Activated T-helper 2 cell treated with anti-CD3 and anti-CD28 coated beads, Interferon-gamma antibody, Interleukin-2, Interleukin-4, amounts not matched to agents 10 μg/mL and 5 μg/mL and 100 μg/mL, durations not matched to agents 14 hours and 24 hours and 36 hours (primary cell): ENCODE results near the gene ELAVL3. TPM values are rescaled to one million over a fixed set of nuclear protein-coding genes. Genes with fewer than 3 reads are reported as not detected.
"Not testable (repeated sequence)": the region's sequence is repeated elsewhere in the genome, so short reads cannot be mapped to it uniquely, and the experiment has no call there.

Experiments
- DNase-seq: peaks from one replicate; pipeline ENCODE4 v3.0.0; 2021; ENCODE audit warnings: low spot score
- H3K27ac Mint-ChIP-seq: one replicate; pipeline ENCODE4 v1.8.0; 2021; ENCODE audit warnings: mixed read lengths
- H3K27me3 Mint-ChIP-seq: one replicate; pipeline ENCODE4 v1.8.0; 2021; ENCODE audit warnings: low read depth, mixed read lengths
- H3K36me3 Mint-ChIP-seq: one replicate; pipeline ENCODE4 v1.8.0; 2021; ENCODE audit warnings: low read depth, mixed read lengths
- H3K4me1 Mint-ChIP-seq: one replicate; pipeline ENCODE4 v1.8.0; 2021; ENCODE audit warnings: low read depth, mixed read lengths
- H3K4me3 Mint-ChIP-seq: one replicate; pipeline ENCODE4 v1.8.0; 2021; ENCODE audit warnings: low read depth, mild to moderate bottlenecking, moderate library complexity, mixed read lengths
- H3K9me3 Mint-ChIP-seq: one replicate; pipeline ENCODE4 v1.8.0; 2021; ENCODE audit warnings: mixed read lengths
- intact Hi-C: fragments of 100-400 bp; cut with micrococcal nuclease; formaldehyde crosslinking; loops from one replicate; pipeline ENCODE4 v1.15.1; 2023
- total RNA-seq: library from RNA; stranded (reverse); gene quantifications from 2 replicates; pipeline ENCODE4 v1.2.3, GENCODE V29; 2022

The ELAVL3 gene
- total RNA-seq, 1 donor from 2014 or later = 0.84 TPM

DNA sequence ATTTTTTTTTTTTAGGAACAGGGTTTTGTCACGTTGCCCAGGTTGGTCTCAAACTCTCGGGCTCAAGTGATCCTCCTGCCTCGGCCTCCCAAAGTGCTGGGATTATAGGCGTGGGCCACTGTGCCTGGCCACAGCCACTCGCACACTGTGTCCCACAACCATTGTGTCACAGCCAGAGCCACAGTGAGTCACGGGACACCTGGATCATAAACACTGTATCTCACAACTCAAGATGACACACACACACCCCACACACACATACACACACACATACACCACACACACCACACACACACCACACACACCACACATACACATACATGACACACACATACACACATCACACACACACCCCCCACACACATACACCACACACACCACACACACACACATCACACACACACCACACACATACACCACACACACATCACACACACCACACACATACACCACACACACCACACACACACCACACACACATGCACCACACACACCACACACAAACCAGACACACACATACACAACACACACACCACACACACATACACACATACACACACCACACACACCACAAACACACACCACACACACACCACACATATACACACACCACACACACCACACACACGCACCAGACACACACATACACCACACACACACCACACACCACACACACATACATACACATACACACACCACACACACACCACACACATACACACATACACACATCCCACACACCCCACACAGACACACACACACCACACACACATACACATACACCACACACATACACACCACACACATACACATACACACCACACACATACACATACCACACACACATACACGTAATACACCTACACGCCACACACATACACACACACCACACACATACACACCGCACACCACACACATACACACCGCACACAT lies 16.2 kb downstream of the ELAVL3 start:
- Mint-ChIP-seq H3K4me3 (no peak overlapping the region), H3K27ac (no peak overlapping the region), H3K4me1 (no peaks in the 10 kb centered on the region), H3K27me3 (no peaks in the 10 kb centered on the region), H3K9me3 (no peaks in the 10 kb centered on the region), H3K36me3 (no peaks in the 10 kb centered on the region)
- intact Hi-C loops = no loop called here
- no peak for DNase-seq

GRCh38 chr19:11463391-11463790 lies 17.5 kb downstream of the ELAVL3 start:
- H3K4me3 Mint-ChIP-seq = no peak overlapping the region
- intact Hi-C loops = no loop called here
- no peak for DNase-seq

DNA sequence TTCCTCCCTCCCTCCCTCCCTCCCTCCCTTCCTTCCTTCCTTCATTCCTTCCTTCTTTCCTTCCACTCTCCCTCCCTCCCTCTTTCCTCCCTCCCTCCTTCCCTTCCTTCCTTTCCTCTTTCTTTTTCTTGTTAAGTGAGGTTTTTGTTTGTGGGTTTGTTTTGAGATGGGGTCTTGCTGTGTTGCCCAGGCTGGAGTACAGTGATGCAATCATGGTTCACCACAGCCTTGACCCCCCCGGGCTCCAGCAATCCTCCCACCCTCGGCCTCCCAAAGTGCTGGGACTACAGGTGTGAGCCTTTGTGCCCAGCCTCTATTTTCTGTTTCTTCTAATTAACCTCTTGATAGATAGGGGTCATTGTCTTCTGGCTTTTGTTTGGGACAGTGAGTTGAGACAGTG lies 19.4 kb downstream of the ELAVL3 start:
- H3K4me1 Mint-ChIP-seq = no peaks in the 10 kb centered on the region
- intact Hi-C loops = no loop called here
- H3K4me3 Mint-ChIP-seq = no peak overlapping the region
- no peaks in the 10 kb centered on the region for H3K36me3 Mint-ChIP-seq
- DNase-seq = no peak
- H3K27ac Mint-ChIP-seq = no peak overlapping the region
- H3K27me3 Mint-ChIP-seq = no peaks in the 10 kb centered on the region
- no peaks in the 10 kb centered on the region for H3K9me3 Mint-ChIP-seq

More at GRCh38 chr19:11463391-11463790, 17.5 kb downstream of the ELAVL3 start:
- Mint-ChIP-seq H3K36me3 (no peaks in the 10 kb centered on the region), H3K4me1 (no peaks in the 10 kb centered on the region), H3K27me3 (no peaks in the 10 kb centered on the region), H3K9me3 (no peaks in the 10 kb centered on the region), H3K27ac (no peak overlapping the region)

DNA sequence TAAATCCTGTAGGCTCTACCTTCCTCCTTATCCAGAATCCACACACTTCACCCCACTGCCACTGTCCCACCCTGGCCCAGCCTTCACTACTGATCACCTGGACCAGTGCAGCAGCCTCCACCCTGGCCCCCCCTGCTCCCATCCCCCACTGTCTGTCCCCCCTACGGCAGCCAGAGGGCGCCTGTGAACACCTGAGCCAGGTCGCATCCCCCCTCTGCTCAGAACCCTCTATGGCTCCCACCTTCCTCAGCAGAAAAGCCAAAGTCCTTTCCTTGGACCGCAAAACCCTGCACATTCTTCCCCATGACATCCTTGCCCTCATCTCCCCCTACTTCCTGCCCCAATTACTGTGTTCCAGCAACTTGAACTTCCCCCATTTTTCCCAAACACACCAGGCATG lies 20.6 kb downstream of the ELAVL3 start:
- no peak for DNase-seq
- H3K36me3 Mint-ChIP-seq = no peaks in the 10 kb centered on the region
- H3K27me3 Mint-ChIP-seq = no peaks in the 10 kb centered on the region
- H3K27ac Mint-ChIP-seq = no peak overlapping the region
- intact Hi-C loops = no loop called here
- no peaks in the 10 kb centered on the region for H3K9me3 Mint-ChIP-seq
- no peaks in the 10 kb centered on the region for H3K4me1 Mint-ChIP-seq
- H3K4me3 Mint-ChIP-seq = no peak overlapping the region

DNA sequence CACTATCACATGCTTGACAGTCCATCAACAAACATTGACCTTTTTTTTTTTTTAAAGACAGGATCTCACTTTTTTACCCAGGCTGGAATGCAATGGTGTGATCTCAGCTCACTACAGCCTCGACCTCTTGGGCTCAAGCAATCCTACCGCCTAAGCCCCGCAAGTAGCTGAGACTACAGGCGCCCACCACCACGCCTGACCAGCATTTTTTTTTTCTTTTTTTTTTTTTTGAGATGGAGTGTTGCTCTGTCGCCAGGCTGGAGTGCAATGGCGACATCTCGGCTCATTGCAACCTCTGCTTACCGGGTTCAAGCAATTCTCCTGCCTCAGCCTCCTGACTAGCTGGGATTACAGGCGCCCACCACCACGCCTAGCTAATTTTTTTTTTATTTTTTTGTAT lies 21.9 kb downstream of the ELAVL3 start:
- H3K27ac Mint-ChIP-seq, H3K9me3 Mint-ChIP-seq, H3K27me3 Mint-ChIP-seq, H3K4me3 Mint-ChIP-seq, H3K4me1 Mint-ChIP-seq, H3K36me3 Mint-ChIP-seq, intact Hi-C loops, DNase-seq: not testable (repeated sequence)

DNA sequence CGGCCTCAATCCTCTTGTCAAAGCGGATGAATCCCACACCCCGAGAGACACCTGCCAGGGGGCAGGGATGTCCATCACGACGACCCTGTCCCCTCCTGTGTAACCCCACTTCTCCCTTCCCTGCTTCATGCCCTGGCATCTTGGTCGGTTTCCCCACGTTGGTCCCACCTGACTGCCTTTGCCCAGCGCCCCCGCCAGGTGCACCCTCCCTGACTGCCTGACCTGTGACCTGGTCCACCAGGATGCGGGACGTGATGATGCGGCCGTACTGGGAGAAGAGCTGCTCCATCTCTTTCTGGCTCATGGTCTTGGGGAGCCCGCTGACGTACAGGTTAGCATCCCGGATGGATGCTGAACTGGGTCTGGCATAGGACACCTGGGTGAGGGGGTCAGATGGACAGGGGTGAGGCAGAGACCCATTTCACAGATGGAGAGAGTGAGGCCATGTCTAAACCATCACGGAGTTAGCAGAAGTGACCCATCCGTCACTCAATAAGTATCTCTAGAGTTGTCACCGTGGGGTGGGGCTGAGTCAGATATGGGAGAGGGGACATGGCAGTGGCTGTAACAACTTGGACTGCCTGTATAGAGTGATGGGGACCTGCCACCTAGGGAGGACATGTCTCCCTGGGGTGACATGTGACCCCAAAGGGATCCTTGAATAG lies 22.5 kb downstream of the ELAVL3 start:
- Mint-ChIP-seq H3K4me1 (no peaks in the 10 kb centered on the region), H3K9me3 (no peaks in the 10 kb centered on the region), H3K4me3 (no peak overlapping the region), H3K36me3 (no peaks in the 10 kb centered on the region), H3K27ac (no peak overlapping the region), H3K27me3 (no peaks in the 10 kb centered on the region)
- intact Hi-C loops = no loop called here
- DNase-seq = no peak

- no peaks in the 10 kb centered on the region for H3K9me3 Mint-ChIP-seq
- no peaks in the 10 kb centered on the region for H3K4me1 Mint-ChIP-seq
- DNase-seq = no peak
- H3K4me3 Mint-ChIP-seq = no peak overlapping the region
- no peaks in the 10 kb centered on the region for H3K36me3 Mint-ChIP-seq
- no peak overlapping the region for H3K27ac Mint-ChIP-seq
- intact Hi-C loops = no loop called here
- no peaks in the 10 kb centered on the region for H3K27me3 Mint-ChIP-seq
These were observed 23.0 kb downstream of the ELAVL3 start for GRCh38 chr19:11457831-11458230.

DNA sequence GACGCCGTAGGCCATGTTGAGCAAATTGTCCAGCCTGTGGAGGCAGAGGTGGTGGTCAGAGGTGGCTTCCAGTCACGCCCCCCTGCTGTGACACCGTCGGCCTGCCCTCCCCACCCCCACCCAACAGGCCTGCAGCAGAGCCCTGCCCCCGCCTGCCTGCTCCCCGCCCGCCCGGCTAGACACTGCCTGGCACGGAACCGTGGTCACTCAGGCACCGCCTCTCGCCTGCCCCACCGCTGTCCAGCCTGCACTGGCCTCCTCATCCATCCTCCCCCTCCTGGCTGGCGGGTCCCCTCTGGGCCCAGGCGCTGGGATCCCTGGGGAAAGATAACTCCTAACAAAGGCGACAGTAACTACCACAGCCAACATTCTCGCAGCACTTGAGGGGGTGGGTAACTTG lies 23.7 kb downstream of the ELAVL3 start:
- no peak overlapping the region for H3K4me3 Mint-ChIP-seq
- DNase-seq = no peak
- no peak overlapping the region for H3K27ac Mint-ChIP-seq
- no peaks in the 10 kb centered on the region for H3K36me3 Mint-ChIP-seq
- intact Hi-C loops = no loop called here
- no peaks in the 10 kb centered on the region for H3K4me1 Mint-ChIP-seq
- no peaks in the 10 kb centered on the region for H3K9me3 Mint-ChIP-seq
- no peaks in the 10 kb centered on the region for H3K27me3 Mint-ChIP-seq

- Mint-ChIP-seq H3K4me3 (no peak overlapping the region), H3K36me3 (no peaks in the 10 kb centered on the region), H3K27me3 (no peaks in the 10 kb centered on the region), H3K27ac (no peak overlapping the region), H3K4me1 (no peaks in the 10 kb centered on the region), H3K9me3 (no peaks in the 10 kb centered on the region)
- intact Hi-C loops = no loop called here
- DNase-seq = no peak
These were observed 24.2 kb downstream of the ELAVL3 start for GRCh38 chr19:11456659-11457058.

DNA sequence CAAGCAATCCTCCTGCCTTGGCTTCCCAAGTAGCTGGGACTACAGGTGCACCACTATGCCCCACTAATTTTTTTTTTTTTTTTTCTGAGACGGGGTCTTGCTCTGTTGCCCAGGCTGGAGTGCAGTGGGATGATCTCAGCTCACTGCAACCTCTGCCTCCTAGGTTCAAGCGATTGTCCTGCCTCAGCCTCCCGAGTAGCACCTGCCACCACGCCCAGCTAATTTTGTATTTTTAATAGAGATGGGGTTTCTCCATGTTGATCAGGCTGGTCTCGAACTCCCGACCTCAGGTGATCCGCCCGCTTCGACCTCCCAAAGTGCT lies 25.7 kb downstream of the ELAVL3 start:
- H3K36me3 Mint-ChIP-seq, intact Hi-C loops, DNase-seq, H3K9me3 Mint-ChIP-seq, H3K27me3 Mint-ChIP-seq, H3K4me1 Mint-ChIP-seq, H3K4me3 Mint-ChIP-seq, H3K27ac Mint-ChIP-seq: not testable (repeated sequence)

DNA sequence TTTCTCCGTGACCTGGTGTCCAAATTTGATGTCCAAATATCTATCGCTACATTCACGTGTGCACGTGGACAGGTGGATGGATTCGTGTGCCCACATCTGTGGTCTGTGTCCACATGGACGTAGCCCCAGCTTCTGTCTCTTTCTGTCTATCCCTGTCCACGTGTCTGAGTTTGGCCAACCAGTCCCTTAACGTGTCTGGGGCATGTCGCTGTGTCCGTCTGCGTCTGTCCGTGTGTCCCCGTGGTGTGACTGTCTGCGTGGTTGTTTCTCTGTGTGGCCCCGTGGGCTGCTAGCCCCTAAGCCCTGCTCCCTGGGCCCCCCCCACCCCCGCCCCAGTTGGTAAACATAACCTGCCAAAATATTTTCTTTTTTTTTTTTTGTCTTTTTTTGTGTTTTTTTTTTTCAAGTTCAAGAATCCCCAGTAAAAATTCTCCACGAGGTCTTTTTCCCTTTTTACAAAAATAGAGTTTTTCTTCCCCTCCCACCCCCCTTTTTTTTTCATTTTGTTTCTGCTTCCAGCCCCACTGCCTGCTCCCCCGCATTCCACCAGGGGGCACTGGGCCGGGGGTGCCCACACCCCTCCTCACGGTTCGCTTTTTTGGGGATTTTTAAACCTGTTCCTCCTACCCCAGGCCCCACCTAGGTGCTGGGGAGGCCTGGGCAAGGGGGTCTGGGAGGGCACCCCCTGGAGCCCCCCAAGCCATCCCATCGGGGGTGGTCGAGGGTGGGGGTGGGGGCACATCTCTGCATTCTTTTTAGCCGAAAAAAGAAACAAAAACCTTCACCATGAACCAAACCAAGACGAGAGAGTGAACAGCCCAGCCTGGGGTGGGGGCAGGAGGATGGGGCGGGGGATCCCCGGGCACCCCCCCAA lies 27.1 kb downstream of the ELAVL3 start:
- H3K27ac Mint-ChIP-seq = no peak overlapping the region

GRCh38 chr19:11452620-11453310 lies 28.1 kb downstream of the ELAVL3 start:
- Mint-ChIP-seq H3K27ac (no peak overlapping the region), H3K36me3 (peaks cover 6% of the 10 kb centered on the region), H3K4me1 (no peaks in the 10 kb centered on the region), H3K9me3 (no peaks in the 10 kb centered on the region), H3K27me3 (no peaks in the 10 kb centered on the region), H3K4me3 (no peak overlapping the region)
- DNase-seq = no peak
- intact Hi-C loops = no loop called here

More for the DNA sequence above, 27.1 kb downstream of the ELAVL3 start:
- Mint-ChIP-seq H3K9me3 (no peaks in the 10 kb centered on the region), H3K36me3 (peaks cover 6% of the 10 kb centered on the region), H3K4me1 (no peaks in the 10 kb centered on the region), H3K27me3 (no peaks in the 10 kb centered on the region), H3K4me3 (no peak overlapping the region)
- no peak for DNase-seq
- intact Hi-C loops = no loop called here
